Measurements from ENCODE around the gene MRPS14. TPM values are rescaled to one million over a fixed set of nuclear protein-coding genes. Genes with fewer than 3 reads are reported as not detected.
"Not testable (repeated sequence)": the region's sequence is repeated elsewhere in the genome, so short reads cannot be mapped to it uniquely, and the experiment has no call there.

MRPS14 gene
- total RNA-seq: 10 to 100 TPM; 26.1 to 28.5 (median 27.8) TPM

GRCh38 chr1:175023043-175023921 is at the start of gene MRPS14:
Gene MRPS14 (minus strand): TSS chr1:175023425. CDS start chr1:175023408, 17 bp downstream.
- peak; percentile 99 for DNase-seq
- Mint-ChIP-seq H3K4me3 (peak within 1 kb of the TSS; percentile 93), H3K9me3 (peaks cover 5% of the 10 kb centered on the region), H3K36me3 (ENCODE audit: insufficient read depth) (peaks cover 9% of the 10 kb centered on the region), H3K4me1 (ENCODE audit: low read depth) (peaks cover 23% of the 10 kb centered on the region), H3K27me3 (ENCODE audit: low read depth) (no peaks in the 10 kb centered on the region)
- peak; percentile 92 to 93 for ATAC-seq

GRCh38 chr1:175072099-175072951 is 49.1 kb upstream of the MRPS14 start:
- Mint-ChIP-seq H3K9me3 (no peaks in the 10 kb centered on the region), H3K4me3 (no peak overlapping the region), H3K4me1 (ENCODE audit: low read depth) (peaks cover 9% of the 10 kb centered on the region), H3K36me3 (ENCODE audit: insufficient read depth) (no peaks in the 10 kb centered on the region), H3K27me3 (ENCODE audit: low read depth) (peaks cover 17% of the 10 kb centered on the region)
- ATAC-seq (peak; percentile 81 to 82), DNase-seq (no peak)

GRCh38 chr1:175071276-175071943 is 48.2 kb upstream of the MRPS14 start:
- peaks cover 9% of the 10 kb centered on the region for H3K4me1 Mint-ChIP-seq (ENCODE audit: low read depth)

GRCh38 chr1:175070818-175071217 is 47.6 kb upstream of the MRPS14 start:
- H3K4me1 Mint-ChIP-seq (ENCODE audit: low read depth): peaks cover 9% of the 10 kb centered on the region
- H3K36me3 Mint-ChIP-seq (ENCODE audit: insufficient read depth): no peaks in the 10 kb centered on the region
- no peak for ATAC-seq
- no peak overlapping the region for H3K4me3 Mint-ChIP-seq
- H3K9me3 Mint-ChIP-seq: no peaks in the 10 kb centered on the region
- H3K27me3 Mint-ChIP-seq (ENCODE audit: low read depth): peaks cover 23% of the 10 kb centered on the region
- DNase-seq: no peak

More at GRCh38 chr1:175071276-175071943, 48.2 kb upstream of the MRPS14 start:
- H3K27me3 Mint-ChIP-seq (ENCODE audit: low read depth): peaks cover 18% of the 10 kb centered on the region
- no peaks in the 10 kb centered on the region for H3K36me3 Mint-ChIP-seq (ENCODE audit: insufficient read depth)
- ATAC-seq (no peak), DNase-seq (no peak)
- H3K9me3 Mint-ChIP-seq: no peaks in the 10 kb centered on the region
- H3K4me3 Mint-ChIP-seq: no peak overlapping the region

- Mint-ChIP-seq H3K4me3 (no peak within 1 kb of the TSS), H3K4me1 (ENCODE audit: low read depth) (peaks cover 7% of the 10 kb centered on the region), H3K9me3 (no peaks in the 10 kb centered on the region), H3K36me3 (ENCODE audit: insufficient read depth) (no peaks in the 10 kb centered on the region), H3K27me3 (ENCODE audit: low read depth) (peaks cover 10% of the 10 kb centered on the region)
- ATAC-seq (no peak), DNase-seq (no peak)
Measured at GRCh38 chr1:175067362-175068106, 44.3 kb upstream of the MRPS14 start, which contains the start of gene TNN. Gene TNN (plus strand): TSS chr1:175067833. CDS start chr1:175077419, 9,586 bp downstream.

GRCh38 chr1:175062858-175063257 is 39.6 kb upstream of the MRPS14 start:
- no peak for DNase-seq
- Mint-ChIP-seq H3K36me3 (ENCODE audit: insufficient read depth) (no peaks in the 10 kb centered on the region), H3K4me3 (no peak overlapping the region), H3K9me3 (peaks cover 7% of the 10 kb centered on the region), H3K27me3 (ENCODE audit: low read depth) (peaks cover 8% of the 10 kb centered on the region), H3K4me1 (ENCODE audit: low read depth) (no peaks in the 10 kb centered on the region)
- no peak for ATAC-seq

GRCh38 chr1:175062339-175062738 is 39.1 kb upstream of the MRPS14 start:
- no peaks in the 10 kb centered on the region for H3K36me3 Mint-ChIP-seq (ENCODE audit: insufficient read depth)
- ATAC-seq: no peak
- DNase-seq: no peak
- peaks cover 7% of the 10 kb centered on the region for H3K9me3 Mint-ChIP-seq
- no peak overlapping the region for H3K4me3 Mint-ChIP-seq
- peaks cover 8% of the 10 kb centered on the region for H3K27me3 Mint-ChIP-seq (ENCODE audit: low read depth)
- no peaks in the 10 kb centered on the region for H3K4me1 Mint-ChIP-seq (ENCODE audit: low read depth)

GRCh38 chr1:175054736-175055135 is 31.5 kb upstream of the MRPS14 start:
- Mint-ChIP-seq H3K27me3 (ENCODE audit: low read depth) (peaks cover 20% of the 10 kb centered on the region), H3K4me1 (ENCODE audit: low read depth) (no peaks in the 10 kb centered on the region), H3K4me3 (no peak overlapping the region), H3K36me3 (ENCODE audit: insufficient read depth) (no peaks in the 10 kb centered on the region), H3K9me3 (peaks cover 10% of the 10 kb centered on the region)
- DNase-seq: no peak
- ATAC-seq: no peak

GRCh38 chr1:175050992-175051391 is 27.8 kb upstream of the MRPS14 start:
- Mint-ChIP-seq H3K4me1 (ENCODE audit: low read depth) (no peaks in the 10 kb centered on the region), H3K27me3 (ENCODE audit: low read depth) (peaks cover 32% of the 10 kb centered on the region), H3K36me3 (ENCODE audit: insufficient read depth) (no peaks in the 10 kb centered on the region), H3K4me3 (no peak overlapping the region), H3K9me3 (no peaks in the 10 kb centered on the region)
- ATAC-seq (no peak), DNase-seq (no peak)

- ATAC-seq (no peak), DNase-seq (no peak)
- no peak overlapping the region for H3K4me3 Mint-ChIP-seq
- peaks cover 30% of the 10 kb centered on the region for H3K27me3 Mint-ChIP-seq (ENCODE audit: low read depth)
- H3K36me3 Mint-ChIP-seq (ENCODE audit: insufficient read depth): no peaks in the 10 kb centered on the region
- H3K9me3 Mint-ChIP-seq: no peaks in the 10 kb centered on the region
- no peaks in the 10 kb centered on the region for H3K4me1 Mint-ChIP-seq (ENCODE audit: low read depth)
Measured at GRCh38 chr1:175045519-175045918, 22.3 kb upstream of the MRPS14 start.

- Mint-ChIP-seq H3K4me1 (ENCODE audit: low read depth) (no peaks in the 10 kb centered on the region), H3K4me3 (no peak overlapping the region), H3K36me3 (ENCODE audit: insufficient read depth) (no peaks in the 10 kb centered on the region), H3K9me3 (no peaks in the 10 kb centered on the region), H3K27me3 (ENCODE audit: low read depth) (peaks cover 27% of the 10 kb centered on the region)
- DNase-seq: no peak
- no peak for ATAC-seq
Measured at GRCh38 chr1:175045097-175045496, 21.9 kb upstream of the MRPS14 start.

GRCh38 chr1:175044591-175044990 is 21.4 kb upstream of the MRPS14 start:
- not testable (repeated sequence) for DNase-seq; H3K9me3 Mint-ChIP-seq; H3K4me3 Mint-ChIP-seq; ATAC-seq; H3K36me3 Mint-ChIP-seq (ENCODE audit: insufficient read depth); H3K4me1 Mint-ChIP-seq (ENCODE audit: low read depth)
- peaks cover 24% of the 10 kb centered on the region for H3K27me3 Mint-ChIP-seq (ENCODE audit: low read depth)

GRCh38 chr1:175043824-175044223 is 20.6 kb upstream of the MRPS14 start:
- H3K36me3 Mint-ChIP-seq (ENCODE audit: insufficient read depth): no peaks in the 10 kb centered on the region
- no peak for DNase-seq
- peaks cover 16% of the 10 kb centered on the region for H3K27me3 Mint-ChIP-seq (ENCODE audit: low read depth)
- no peak for ATAC-seq
- no peak overlapping the region for H3K4me3 Mint-ChIP-seq
- no peaks in the 10 kb centered on the region for H3K9me3 Mint-ChIP-seq
- no peaks in the 10 kb centered on the region for H3K4me1 Mint-ChIP-seq (ENCODE audit: low read depth)
